GM18858 (cell line): ENCODE measurements around the gene CCT8L2.
"Not testable (repeated sequence)": the region's sequence is repeated elsewhere in the genome, so short reads cannot be mapped to it uniquely, and the experiment has no call there.

ENCODE experiments used
- ATAC-seq: cut with Tn5 transposase; IDR thresholded peaks from one replicate; pipeline ENCODE4 v1.9.1; 2021; ENCODE audit not compliant: unreplicated experiment

The CCT8L2 gene

GRCh38 chr22:16595251-16595650 is 2.6 kb upstream of the CCT8L2 start:
- not testable (repeated sequence) for ATAC-seq

GRCh38 chr22:16594026-16594425 is 1.4 kb upstream of the CCT8L2 start:
- no peak for ATAC-seq

GRCh38 chr22:16592231-16592630 is 379 bp downstream of the CCT8L2 start:
- not testable (repeated sequence) for ATAC-seq

GRCh38 chr22:16591136-16591535 is 1.5 kb downstream of the CCT8L2 start:
- not testable (repeated sequence) for ATAC-seq

GRCh38 chr22:16586991-16587390 is 5.6 kb downstream of the CCT8L2 start:
- ATAC-seq = no peak

DNA sequence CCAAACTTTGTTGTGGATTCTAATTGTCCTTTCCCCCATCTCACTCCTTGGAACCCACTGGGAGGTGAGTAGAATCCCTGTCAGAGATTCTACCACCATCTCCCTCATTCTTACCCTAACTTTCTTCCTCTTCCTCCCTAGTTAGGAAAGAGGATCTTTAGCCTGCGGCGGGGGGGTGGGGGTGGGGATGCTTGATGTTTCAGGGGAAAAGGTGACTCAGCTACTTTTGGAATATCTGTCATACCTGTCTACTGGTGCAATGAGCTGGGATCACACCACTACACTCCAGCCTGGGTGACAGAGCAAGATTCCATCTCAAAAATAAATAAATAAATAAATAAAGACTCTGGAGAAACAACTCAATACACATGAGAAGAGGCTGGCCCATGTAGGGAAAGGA is 6.4 kb downstream of the CCT8L2 start:
- ATAC-seq = no peak

GRCh38 chr22:16580872-16581271 is 11.7 kb downstream of the CCT8L2 start:
- ATAC-seq = not testable (repeated sequence)

- not testable (repeated sequence) for ATAC-seq
These were observed 23.3 kb downstream of the CCT8L2 start for GRCh38 chr22:16569240-16569834.

DNA sequence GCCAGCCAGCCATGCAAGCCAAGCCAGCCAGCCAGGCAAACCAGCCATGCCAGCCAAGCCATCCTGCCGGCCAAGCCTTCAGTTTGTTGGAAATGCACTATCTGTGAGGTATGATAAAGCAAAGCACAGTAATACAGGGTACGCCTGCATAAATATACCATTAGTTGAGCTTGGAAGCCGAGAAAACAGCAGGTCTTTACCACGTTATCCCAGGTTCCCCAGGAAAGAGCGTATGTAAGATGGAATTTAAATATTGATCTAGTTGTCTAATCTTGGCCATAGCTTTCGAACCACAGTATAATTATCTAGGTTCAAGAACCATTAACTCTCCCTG is 24.2 kb downstream of the CCT8L2 start:
- no peak for ATAC-seq

DNA sequence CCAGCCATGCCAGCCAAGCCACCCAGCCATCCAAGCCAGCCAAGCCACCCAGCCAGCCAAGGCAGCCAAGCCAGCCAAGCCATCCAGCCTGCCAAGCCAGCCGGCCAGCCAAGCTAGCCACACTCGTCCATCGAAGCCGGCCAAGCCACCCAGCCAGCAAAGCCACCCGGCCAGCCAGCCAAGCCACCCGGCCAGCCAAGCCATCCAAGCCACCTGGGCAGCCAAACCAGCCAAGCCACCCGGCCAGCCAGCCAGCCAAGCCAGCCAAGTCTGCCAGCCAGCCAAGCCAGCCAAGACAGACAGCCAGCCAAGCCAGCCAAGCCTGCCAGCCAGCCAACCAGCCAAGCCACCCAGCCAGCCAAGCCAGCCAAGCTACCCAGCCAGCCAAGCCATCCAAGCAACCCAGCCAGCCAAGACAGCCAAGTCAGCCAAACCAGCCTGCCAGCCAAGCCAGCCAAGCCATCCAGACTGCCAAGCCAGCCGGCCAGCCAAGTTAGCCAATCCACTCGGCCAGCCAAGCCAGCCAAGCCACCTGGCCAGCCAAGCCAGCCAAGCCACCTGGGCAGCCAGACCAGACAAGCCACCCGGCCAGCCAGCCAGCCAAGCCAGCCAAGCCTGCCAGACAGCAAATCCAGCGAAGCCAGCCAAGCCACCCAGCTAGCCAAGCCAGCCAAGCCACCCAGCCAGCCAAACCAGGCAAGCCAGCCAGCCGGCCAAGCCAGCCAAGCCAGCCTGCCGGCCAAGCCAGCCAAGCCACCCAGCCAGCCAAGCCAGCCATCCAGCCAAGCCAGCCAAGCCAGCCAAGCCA is 24.8 kb downstream of the CCT8L2 start:
- ATAC-seq = not testable (repeated sequence)

DNA sequence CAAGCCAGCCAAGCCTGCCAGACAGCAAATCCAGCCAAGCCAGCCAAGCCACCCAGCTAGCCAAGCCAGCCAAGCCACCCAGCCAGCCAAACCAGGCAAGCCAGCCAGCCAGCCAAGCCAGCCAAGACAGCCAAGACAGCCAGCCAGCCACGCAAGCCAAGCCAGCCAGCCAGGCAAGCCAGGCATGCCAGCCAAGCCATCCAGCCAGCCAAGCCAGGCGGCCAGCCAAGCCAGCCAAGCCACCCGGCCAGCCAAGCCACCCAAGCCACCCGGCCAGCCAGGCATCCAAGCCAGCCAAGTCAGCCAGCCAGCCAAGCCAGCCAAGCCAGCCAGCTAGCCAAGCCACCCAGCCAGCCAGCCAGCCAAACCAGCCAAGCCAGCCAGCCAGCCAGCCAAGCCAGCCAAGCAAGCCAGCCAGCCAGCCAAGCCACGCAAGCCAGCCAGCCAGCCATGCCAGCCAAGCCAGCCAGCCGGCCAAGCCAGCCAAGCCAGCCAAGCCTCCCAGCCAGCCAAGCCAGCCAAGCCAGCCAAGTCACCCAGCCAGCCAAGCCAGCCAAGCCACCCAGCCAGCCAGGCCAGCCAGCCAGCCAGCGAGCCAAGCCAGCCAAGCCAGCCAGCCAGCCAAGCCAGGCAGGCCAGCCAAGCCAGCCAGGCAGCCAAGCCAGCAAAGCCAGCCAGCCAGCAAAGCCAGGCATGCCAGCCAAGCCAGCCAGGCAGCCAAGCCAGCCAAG is 26.0 kb downstream of the CCT8L2 start:
- ATAC-seq = not testable (repeated sequence)

DNA sequence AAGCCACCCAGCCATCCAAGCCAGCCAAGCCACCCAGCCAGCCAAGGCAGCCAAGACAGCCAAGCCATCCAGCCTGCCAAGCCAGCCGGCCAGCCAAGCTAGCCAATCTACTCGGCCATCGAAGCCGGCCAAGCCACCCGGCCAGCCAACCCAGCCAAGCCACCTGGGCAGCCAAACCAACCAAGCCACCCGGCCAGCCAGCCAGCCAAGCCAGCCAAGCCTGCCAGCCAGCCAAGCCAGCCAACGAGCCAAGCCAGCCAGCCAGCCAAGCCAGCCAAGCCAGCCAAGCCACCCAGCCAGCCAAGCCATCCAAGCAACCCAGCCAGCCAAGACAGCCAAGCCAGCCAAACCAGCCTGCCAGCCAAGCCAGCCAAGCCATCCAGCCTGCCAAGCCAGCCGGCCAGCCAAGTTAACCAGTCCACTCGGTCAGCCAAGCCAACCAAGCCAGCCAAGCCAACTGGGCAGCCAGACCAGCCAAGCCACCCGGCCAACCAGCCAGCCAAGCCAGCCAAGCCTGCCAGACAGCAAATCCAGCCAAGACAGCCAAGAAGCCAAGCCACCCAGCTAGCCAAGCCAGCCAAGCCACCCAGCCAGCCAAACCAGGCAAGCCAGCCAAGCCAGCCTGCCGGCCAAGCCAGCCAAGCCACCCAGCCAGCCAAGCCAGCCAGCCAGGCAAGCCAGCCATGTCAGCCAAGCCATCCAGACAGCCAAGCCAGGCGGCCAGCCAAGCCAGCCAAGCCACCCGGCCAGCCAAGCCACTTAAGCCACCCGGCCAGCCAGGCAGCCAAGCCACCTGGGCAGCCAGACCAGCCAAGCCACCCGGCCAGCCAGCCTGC is 26.8 kb downstream of the CCT8L2 start:
- ATAC-seq = not testable (repeated sequence)

DNA sequence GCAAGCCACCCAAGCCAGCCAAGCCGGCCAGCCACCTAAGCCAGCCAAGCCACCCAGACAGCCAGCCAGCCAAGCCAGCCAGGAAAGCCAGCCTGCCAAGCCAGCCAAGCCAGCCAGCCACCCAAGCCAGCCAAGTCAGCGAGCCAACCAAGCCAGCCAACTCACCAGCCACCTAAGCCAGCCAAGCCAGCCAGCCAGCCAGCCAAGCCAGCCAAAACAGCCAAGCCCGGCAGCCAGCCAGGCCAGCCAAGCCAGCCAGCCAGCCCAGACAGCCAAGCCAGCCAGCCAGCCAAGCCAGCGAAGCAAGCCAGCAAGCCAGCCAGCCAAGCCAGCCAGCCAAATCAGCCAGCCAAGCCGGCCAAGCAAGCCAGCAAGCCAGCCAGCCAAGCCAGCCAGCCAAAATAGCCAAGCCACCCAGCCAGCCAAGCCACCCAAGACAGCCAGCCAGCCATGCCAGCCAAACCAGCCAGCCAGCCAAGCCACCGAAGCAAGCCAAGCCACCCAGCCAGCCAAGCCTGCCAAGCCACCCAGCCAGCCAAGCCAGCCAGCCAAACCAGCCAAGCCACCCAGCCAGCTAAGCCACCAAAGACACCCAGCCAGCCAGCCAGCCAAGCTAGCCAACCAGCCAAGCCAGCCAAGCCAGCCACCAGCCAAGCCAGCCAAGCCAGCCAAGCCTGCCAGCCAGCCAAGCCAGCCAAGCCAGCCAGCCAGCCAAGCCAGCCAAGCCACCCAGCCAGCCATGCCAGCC is 27.6 kb downstream of the CCT8L2 start:
- ATAC-seq = not testable (repeated sequence)

- ATAC-seq = no peak
These were observed 28.8 kb downstream of the CCT8L2 start for GRCh38 chr22:16563555-16564520.

GRCh38 chr22:16562711-16563554 is 29.7 kb downstream of the CCT8L2 start:
- ATAC-seq = no peak

GRCh38 chr22:16561093-16561658 is 31.4 kb downstream of the CCT8L2 start:
- not testable (repeated sequence) for ATAC-seq

GRCh38 chr22:16560651-16561050 is 32.0 kb downstream of the CCT8L2 start:
- not testable (repeated sequence) for ATAC-seq

DNA sequence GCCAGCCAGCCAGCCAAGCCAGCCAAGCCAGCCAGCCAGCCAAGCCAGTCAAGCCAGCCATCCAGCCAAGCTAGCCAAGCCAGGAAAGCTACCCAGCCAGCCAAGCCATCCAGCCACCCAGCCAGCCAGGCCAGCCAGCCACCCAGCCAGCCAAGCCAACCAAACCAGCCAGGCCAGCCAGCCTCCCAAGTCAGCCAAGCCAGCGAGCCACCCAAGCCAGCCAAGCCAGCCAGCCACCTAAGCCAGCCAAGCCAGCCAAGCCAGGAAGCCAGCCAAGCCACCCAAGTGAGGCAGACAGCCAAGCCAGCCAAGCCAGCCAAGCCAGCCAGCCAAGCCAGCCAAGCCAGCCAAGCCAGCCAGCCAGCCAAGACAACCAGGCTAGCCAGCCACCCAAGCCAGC is 32.6 kb downstream of the CCT8L2 start:
- not testable (repeated sequence) for ATAC-seq
